ENCODE results near the gene NEAT1. TPM values are rescaled to one million over a fixed set of nuclear protein-coding genes. Genes with fewer than 3 reads are reported as not detected.
A peak's percentile ranks its signal among the peaks of the same experiment; 100 is the strongest.

The NEAT1 gene
- total RNA-seq, 1 donor from 2014 or later = 78.8 TPM

DNA sequence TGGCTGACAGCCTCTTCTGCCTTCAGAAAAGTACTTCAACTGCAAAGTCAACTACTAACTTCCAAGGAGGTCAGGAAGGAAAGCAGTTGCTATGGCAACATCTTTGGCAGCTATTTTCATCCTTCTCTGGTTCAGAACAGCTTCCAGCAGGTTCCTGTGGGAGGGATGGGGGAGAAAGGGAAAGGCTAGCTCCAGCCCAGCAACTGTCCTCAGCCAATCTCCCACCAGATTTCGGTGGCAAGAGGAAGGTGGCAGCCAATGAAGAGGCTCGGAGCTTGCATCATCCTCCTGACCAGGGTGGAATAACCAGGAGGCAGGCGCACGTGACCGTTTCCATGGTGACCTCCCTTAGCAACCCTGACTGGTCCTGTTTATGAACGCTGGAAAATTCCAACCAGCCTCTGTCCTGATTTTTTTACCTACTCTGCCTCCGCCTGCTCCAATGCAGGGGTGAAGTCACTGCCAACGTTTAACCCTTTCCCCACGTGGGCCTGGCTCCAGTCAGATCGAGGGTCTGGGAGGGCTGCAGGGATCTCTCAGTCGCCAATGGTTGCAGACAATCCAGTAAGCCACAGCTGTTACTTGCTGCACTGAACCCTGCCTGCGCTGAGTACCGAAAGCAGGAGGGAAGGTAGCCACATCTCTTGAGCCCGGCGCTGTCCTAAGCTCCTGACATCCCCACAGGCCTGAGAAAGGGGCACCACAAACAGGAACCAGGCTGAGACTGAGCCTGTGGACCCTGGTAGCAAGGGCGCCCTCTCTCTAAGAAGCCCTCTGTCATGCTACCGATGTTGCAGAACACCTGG lies 65.1 kb downstream of the NEAT1 start:
- H3K4me1 Mint-ChIP-seq (ENCODE audit: low read depth) = peaks cover 57% of the 10 kb centered on the region
- H3K9me3 Mint-ChIP-seq (ENCODE audit: low read depth) = no peaks in the 10 kb centered on the region
- peak; percentile 75 for DNase-seq (ENCODE audit: low spot score, unreplicated experiment)
- no peaks in the 10 kb centered on the region for H3K27me3 Mint-ChIP-seq
- TF ChIP-seq, protein P1, sequence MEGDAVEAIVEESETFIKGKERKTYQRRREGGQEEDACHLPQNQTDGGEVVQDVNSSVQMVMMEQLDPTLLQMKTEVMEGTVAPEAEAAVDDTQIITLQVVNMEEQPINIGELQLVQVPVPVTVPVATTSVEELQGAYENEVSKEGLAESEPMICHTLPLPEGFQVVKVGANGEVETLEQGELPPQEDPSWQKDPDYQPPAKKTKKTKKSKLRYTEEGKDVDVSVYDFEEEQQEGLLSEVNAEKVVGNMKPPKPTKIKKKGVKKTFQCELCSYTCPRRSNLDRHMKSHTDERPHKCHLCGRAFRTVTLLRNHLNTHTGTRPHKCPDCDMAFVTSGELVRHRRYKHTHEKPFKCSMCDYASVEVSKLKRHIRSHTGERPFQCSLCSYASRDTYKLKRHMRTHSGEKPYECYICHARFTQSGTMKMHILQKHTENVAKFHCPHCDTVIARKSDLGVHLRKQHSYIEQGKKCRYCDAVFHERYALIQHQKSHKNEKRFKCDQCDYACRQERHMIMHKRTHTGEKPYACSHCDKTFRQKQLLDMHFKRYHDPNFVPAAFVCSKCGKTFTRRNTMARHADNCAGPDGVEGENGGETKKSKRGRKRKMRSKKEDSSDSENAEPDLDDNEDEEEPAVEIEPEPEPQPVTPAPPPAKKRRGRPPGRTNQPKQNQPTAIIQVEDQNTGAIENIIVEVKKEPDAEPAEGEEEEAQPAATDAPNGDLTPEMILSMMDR (IDR thresholded peaks at IDR 0.05; ENCODE audit: unreplicated experiment) = no peak
- H3K36me3 Mint-ChIP-seq (ENCODE audit: insufficient read depth) = no peaks in the 10 kb centered on the region
- peak overlapping the region; percentile 98 for H3K27ac Mint-ChIP-seq
- peak overlapping the region; percentile 43 for H3K4me3 Mint-ChIP-seq (ENCODE audit: low read depth)

DNA sequence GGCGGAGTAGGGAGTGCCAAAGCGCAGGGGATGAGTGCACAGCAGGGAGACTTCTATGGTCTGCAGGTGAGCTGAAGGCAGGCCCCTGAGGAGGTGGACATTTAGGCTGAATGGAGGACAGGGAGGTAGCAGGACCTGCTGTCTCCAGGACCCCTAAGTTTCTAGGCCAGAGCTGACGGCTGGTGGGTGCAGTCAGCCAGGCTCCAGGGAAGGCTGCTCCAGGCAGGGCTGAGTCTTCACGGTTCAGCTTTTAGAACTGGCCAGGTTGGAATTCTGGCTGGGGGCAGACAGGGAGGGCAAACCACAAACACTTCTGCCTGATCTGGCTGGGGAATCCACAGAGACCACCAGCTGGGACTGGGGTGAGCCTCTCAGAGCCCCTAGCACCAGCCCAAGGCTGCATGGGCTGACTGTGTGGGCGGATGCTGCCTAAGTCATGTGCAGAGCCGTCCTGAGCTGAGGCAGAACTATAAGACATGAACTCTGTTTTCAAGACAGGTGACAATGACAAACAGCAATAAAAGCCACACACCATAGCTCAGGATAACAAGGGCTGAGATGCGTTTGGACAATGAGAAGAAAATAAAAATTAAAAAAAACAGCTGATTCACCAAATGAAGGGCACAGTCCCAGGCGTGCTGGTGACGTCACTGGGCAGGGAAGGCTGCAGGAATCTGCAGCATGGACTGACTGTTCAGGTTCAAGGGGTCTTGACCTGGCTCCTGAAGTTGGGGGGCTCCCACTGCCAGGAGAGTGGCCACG lies 65.9 kb downstream of the NEAT1 start:
- Mint-ChIP-seq H3K36me3 (ENCODE audit: insufficient read depth) (no peaks in the 10 kb centered on the region), H3K4me1 (ENCODE audit: low read depth) (peaks cover 62% of the 10 kb centered on the region), H3K9me3 (ENCODE audit: low read depth) (no peaks in the 10 kb centered on the region), H3K27ac (peak overlapping the region; percentile 98), H3K4me3 (ENCODE audit: low read depth) (peak overlapping the region; percentile 43), H3K27me3 (no peaks in the 10 kb centered on the region)
- DNase-seq (ENCODE audit: low spot score, unreplicated experiment) = no peak
- TF ChIP-seq, protein P1 (IDR thresholded peaks at IDR 0.05; ENCODE audit: unreplicated experiment) = no peak

DNA sequence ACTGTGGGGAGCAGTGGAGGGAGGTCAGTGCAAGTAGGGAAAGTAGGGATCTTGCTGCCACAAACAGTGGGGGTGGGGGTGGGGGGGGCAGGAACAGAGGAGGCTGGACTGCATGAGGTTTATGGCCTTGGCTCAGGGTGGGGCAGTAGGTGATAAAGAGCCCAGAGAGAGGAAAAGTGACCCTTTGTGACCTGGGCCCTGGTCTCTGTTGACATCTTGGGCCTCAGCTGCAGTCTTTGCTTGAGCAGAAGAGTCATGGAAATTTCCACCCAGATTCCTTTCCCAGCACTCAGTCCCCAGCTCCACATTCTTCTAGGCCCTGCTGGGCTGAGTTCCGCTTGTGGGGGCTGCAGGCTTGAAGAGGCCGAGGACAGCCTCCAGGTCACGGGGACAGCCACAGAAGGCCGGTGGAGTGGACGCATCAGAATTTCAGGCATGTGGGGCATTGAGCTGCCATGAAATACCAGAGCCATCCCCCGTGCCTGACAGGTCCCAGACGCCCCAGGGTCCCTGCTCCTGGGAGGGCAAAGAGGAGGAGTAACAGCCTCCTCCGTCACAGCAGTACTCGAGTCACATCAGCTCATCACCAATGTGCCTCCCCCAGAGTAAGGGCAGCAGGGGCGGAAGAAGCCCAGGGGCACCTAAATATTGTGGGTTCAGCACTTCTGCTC lies 66.6 kb downstream of the NEAT1 start:
- H3K4me1 Mint-ChIP-seq (ENCODE audit: low read depth) = peaks cover 62% of the 10 kb centered on the region
- no peak for DNase-seq (ENCODE audit: low spot score, unreplicated experiment)

DNA sequence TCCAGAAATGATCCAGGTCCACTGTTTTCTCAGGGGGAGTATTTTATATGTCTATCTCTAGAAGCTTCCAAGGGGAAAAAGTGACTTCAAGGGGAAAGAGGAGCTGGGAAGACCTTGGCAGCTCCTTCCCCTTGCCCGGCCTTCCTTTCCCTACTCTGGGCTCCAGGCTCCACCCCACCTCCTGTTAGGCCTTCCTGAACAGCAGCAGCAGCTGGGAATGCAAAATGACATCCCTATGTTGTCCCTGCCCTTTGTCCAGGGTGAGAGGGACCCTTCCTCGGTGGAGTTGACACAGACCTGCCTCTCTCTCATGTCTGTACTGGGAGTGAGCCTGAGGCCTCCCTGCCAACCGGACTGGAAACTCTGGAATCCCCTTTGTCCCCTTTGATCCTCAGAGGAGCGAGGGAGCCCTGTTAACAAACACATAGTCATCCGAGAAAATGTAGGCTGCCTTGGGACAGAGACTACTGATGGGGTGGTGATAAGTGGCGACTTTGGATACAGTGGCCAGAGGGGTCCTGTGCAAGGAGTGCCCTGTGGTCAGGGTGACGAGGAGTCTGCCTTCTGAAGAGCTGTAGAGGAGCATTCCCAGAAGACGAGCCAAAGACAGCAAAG lies 67.2 kb downstream of the NEAT1 start:
- H3K4me3 Mint-ChIP-seq (ENCODE audit: low read depth) = peak overlapping the region; percentile 37
- no peak for DNase-seq (ENCODE audit: low spot score, unreplicated experiment)
- H3K9me3 Mint-ChIP-seq (ENCODE audit: low read depth) = no peaks in the 10 kb centered on the region
- no peaks in the 10 kb centered on the region for H3K36me3 Mint-ChIP-seq (ENCODE audit: insufficient read depth)
- TF ChIP-seq, protein P1 (IDR thresholded peaks at IDR 0.05; ENCODE audit: unreplicated experiment) = no peak
- H3K27ac Mint-ChIP-seq = peak overlapping the region; percentile 98
- no peaks in the 10 kb centered on the region for H3K27me3 Mint-ChIP-seq
- H3K4me1 Mint-ChIP-seq (ENCODE audit: low read depth) = peaks cover 66% of the 10 kb centered on the region

More for the DNA sequence above, 66.6 kb downstream of the NEAT1 start:
- TF ChIP-seq, protein P1 (IDR thresholded peaks at IDR 0.05; ENCODE audit: unreplicated experiment) = no peak
- H3K27me3 Mint-ChIP-seq = no peaks in the 10 kb centered on the region
- no peaks in the 10 kb centered on the region for H3K36me3 Mint-ChIP-seq (ENCODE audit: insufficient read depth)
- no peaks in the 10 kb centered on the region for H3K9me3 Mint-ChIP-seq (ENCODE audit: low read depth)
- peak overlapping the region; percentile 98 for H3K27ac Mint-ChIP-seq
- H3K4me3 Mint-ChIP-seq (ENCODE audit: low read depth) = peak overlapping the region; percentile 37

DNA sequence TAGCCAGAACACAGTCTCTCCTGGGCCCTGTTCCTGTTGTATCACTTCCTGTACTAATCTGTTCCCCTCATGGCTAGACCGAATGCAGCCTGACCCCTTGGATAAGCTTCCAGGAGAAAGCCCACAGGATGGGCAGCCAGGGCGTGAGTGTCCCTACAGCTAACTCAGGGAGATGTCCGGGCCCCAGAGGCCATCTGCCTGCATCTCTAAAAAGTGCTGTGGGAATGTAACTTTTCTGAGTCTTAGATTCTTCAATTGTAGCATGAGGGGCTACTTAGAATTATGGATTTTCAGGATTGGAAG lies 68.5 kb downstream of the NEAT1 start:
- TF ChIP-seq, protein P1 (IDR thresholded peaks at IDR 0.05; ENCODE audit: unreplicated experiment) = no peak
- H3K27me3 Mint-ChIP-seq = no peaks in the 10 kb centered on the region
- H3K4me1 Mint-ChIP-seq (ENCODE audit: low read depth) = peaks cover 59% of the 10 kb centered on the region
- DNase-seq (ENCODE audit: low spot score, unreplicated experiment) = no peak
- H3K9me3 Mint-ChIP-seq (ENCODE audit: low read depth) = no peaks in the 10 kb centered on the region
- H3K27ac Mint-ChIP-seq = peak overlapping the region; percentile 98
- H3K36me3 Mint-ChIP-seq (ENCODE audit: insufficient read depth) = no peaks in the 10 kb centered on the region
- H3K4me3 Mint-ChIP-seq (ENCODE audit: low read depth) = no peak overlapping the region
